Measurements from ENCODE around the gene ARHGAP42. TPM values are rescaled to one million over a fixed set of nuclear protein-coding genes. Genes with fewer than 3 reads are reported as not detected.
A peak's percentile ranks its signal among the peaks of the same experiment; 100 is the strongest.

Gene ARHGAP42
- polyA plus RNA-seq, 1 donor (not counting 4 experiments of a cell fraction or from before 2014, with no cell fraction given): 5.5 TPM

GRCh38 chr11:100681064-100681502, 6.0 kb upstream of the ARHGAP42 start:
- Histone ChIP-seq H3K9me3 (ENCODE audit: control insufficient read depth, low read depth, low read length) (no peaks in the 10 kb centered on the region), H3K79me2 (ENCODE audit: control insufficient read depth, insufficient read depth, low read length) (no peaks in the 10 kb centered on the region), H3K4me3 (ENCODE audit: control insufficient read depth in 2 of 3, extremely low read depth in 1 of 3, insufficient read depth in 2 of 3, low read depth in 1 of 3, low read length in 3 of 3) (no peak overlapping the region), H4K20me1 (ENCODE audit: control insufficient read depth, extremely low read depth, insufficient read depth, low read length) (no peaks in the 10 kb centered on the region), H3K27me3 (ENCODE audit: control insufficient read depth, extremely low read depth, insufficient read depth, low read length) (no peaks in the 10 kb centered on the region), H3K4me1 (ENCODE audit: control insufficient read depth, extremely low read depth, insufficient read depth, low read length) (peaks cover 24% of the 10 kb centered on the region), H3K4me2 (ENCODE audit: control insufficient read depth, extremely low read depth, insufficient read depth, low read depth, low read length) (no peak overlapping the region), H3K27ac (ENCODE audit: control insufficient read depth, insufficient read depth, low read length) (no peak overlapping the region), H3K9me1 (ENCODE audit: control insufficient read depth, extremely low read depth, insufficient read depth, low read length) (no peaks in the 10 kb centered on the region), H2AFZ (ENCODE audit: control insufficient read depth, low read length) (peak overlapping the region; percentile 68), H3K36me3 (ENCODE audit: control insufficient read depth in 2 of 2, extremely low read depth in 1 of 2, insufficient read depth in 2 of 2, low read length in 2 of 2) (no peaks in the 10 kb centered on the region), H3K9ac (ENCODE audit: control insufficient read depth, extremely low read depth, insufficient read depth, low read length) (no peak overlapping the region)
- TF ChIP-seq EZH2 (IDR thresholded peaks at IDR 0.05; ENCODE audit: low read length): no peak
- no peak for TF ChIP-seq CTCF (optimal IDR thresholded peaks at IDR 0.05 in 1 of 3, IDR thresholded peaks at IDR 0.05 in 1 of 3, conservative IDR thresholded peaks at IDR 0.05 in 1 of 3; ENCODE audit: extremely low read depth in 1 of 3, insufficient read depth in 2 of 3, low read length in 3 of 3)
- dilution Hi-C loops (cut with MboI; ENCODE audit: extremely low pct_ligation_motif_present, low sequenced_read_pairs): no loop called here
- FAIRE-seq: no peak
- DNase-seq (ENCODE audit: low read depth, low spot score): no peak

GRCh38 chr11:100682247-100682969, 4.7 kb upstream of the ARHGAP42 start:
- DNase-seq (ENCODE audit: low read depth, low spot score): no peak
- Histone ChIP-seq H3K9me1 (ENCODE audit: control insufficient read depth, extremely low read depth, insufficient read depth, low read length) (no peaks in the 10 kb centered on the region), H3K4me1 (ENCODE audit: control insufficient read depth, extremely low read depth, insufficient read depth, low read length) (peaks cover 24% of the 10 kb centered on the region), H3K4me3 (ENCODE audit: control insufficient read depth in 2 of 3, extremely low read depth in 1 of 3, insufficient read depth in 2 of 3, low read depth in 1 of 3, low read length in 3 of 3) (no peak overlapping the region), H3K79me2 (ENCODE audit: control insufficient read depth, insufficient read depth, low read length) (no peaks in the 10 kb centered on the region), H3K27ac (ENCODE audit: control insufficient read depth, insufficient read depth, low read length) (no peak overlapping the region), H3K27me3 (ENCODE audit: control insufficient read depth, extremely low read depth, insufficient read depth, low read length) (no peaks in the 10 kb centered on the region), H4K20me1 (ENCODE audit: control insufficient read depth, extremely low read depth, insufficient read depth, low read length) (no peaks in the 10 kb centered on the region), H2AFZ (ENCODE audit: control insufficient read depth, low read length) (no peak overlapping the region), H3K9me3 (ENCODE audit: control insufficient read depth, low read depth, low read length) (no peaks in the 10 kb centered on the region), H3K9ac (ENCODE audit: control insufficient read depth, extremely low read depth, insufficient read depth, low read length) (no peak overlapping the region), H3K4me2 (ENCODE audit: control insufficient read depth, extremely low read depth, insufficient read depth, low read depth, low read length) (no peak overlapping the region), H3K36me3 (ENCODE audit: control insufficient read depth in 2 of 2, extremely low read depth in 1 of 2, insufficient read depth in 2 of 2, low read length in 2 of 2) (no peaks in the 10 kb centered on the region)
- TF ChIP-seq EZH2 (IDR thresholded peaks at IDR 0.05; ENCODE audit: low read length) (no peak), CTCF (optimal IDR thresholded peaks at IDR 0.05 in 1 of 3, IDR thresholded peaks at IDR 0.05 in 1 of 3, conservative IDR thresholded peaks at IDR 0.05 in 1 of 3; ENCODE audit: extremely low read depth in 1 of 3, insufficient read depth in 2 of 3, low read length in 3 of 3) (peak in 2 of 3 experiments; percentile 42 to 46)
- dilution Hi-C loops (cut with MboI; ENCODE audit: extremely low pct_ligation_motif_present, low sequenced_read_pairs): no loop called here
- no peak for FAIRE-seq
